Small intestine (tissue), 7 donors: ENCODE data around the gene VASN. TPM values are rescaled to one million over a fixed set of nuclear protein-coding genes. Genes with fewer than 3 reads are reported as not detected.

Experiments used
- DNase-seq, 2 donors: peaks; one replicate each; pipeline versions ENCODE4 v3.0.0 to v3.0.0-alpha.2; 2013
- FAIRE-seq: peaks from 2 replicates; lab custom pipeline; 2012; peaks lifted over from hg19 to GRCh38; lab: Jason Lieb, UNC
- H3K27ac ChIP-seq, 3 donors: one replicate each; pipeline ENCODE4 v1.5.1; 2013; ENCODE audit warnings: low read length in 2 of 3, mild to moderate bottlenecking in 2 of 3, control low read depth in 1 of 3, inconsistent platforms in 1 of 3, low read depth in 1 of 3, moderate library complexity in 1 of 3
- H3K27me3 ChIP-seq, 3 donors: one replicate each; pipeline ENCODE4 v1.6.1; 2013; ENCODE audit warnings: low read length in 3 of 3, inconsistent platforms in 1 of 3; ENCODE audit not compliant: control insufficient read depth in 3 of 3, insufficient read depth in 3 of 3
- H3K36me3 ChIP-seq, 3 donors: one replicate each; pipeline ENCODE4 v1.6.1; 2013; ENCODE audit warnings: low read length in 3 of 3, inconsistent platforms in 1 of 3, low read depth in 1 of 3, mild to moderate bottlenecking in 1 of 3, moderate library complexity in 1 of 3; ENCODE audit not compliant: control insufficient read depth in 3 of 3, insufficient read depth in 2 of 3
- H3K4me1 ChIP-seq, 3 donors: one replicate each; pipeline ENCODE4 v1.6.1; 2013; ENCODE audit warnings: low read length in 2 of 3, inconsistent platforms in 1 of 3, low read depth in 1 of 3, mild to moderate bottlenecking in 1 of 3, moderate library complexity in 1 of 3; ENCODE audit not compliant: control insufficient read depth in 3 of 3, insufficient read depth in 2 of 3
- H3K4me3 ChIP-seq, 3 donors: one replicate each; pipeline ENCODE4 v1.5.1; 2013; ENCODE audit warnings: low read length in 3 of 3, control low read depth in 1 of 3, inconsistent platforms in 1 of 3, low read depth in 1 of 3, mild to moderate bottlenecking in 1 of 3, moderate library complexity in 1 of 3
- H3K9me3 ChIP-seq, 2 donors: one replicate each; pipeline ENCODE4 v1.6.1; 2013; ENCODE audit warnings: low read depth in 1 of 2, low read length in 1 of 2; ENCODE audit not compliant: control insufficient read depth in 2 of 2, insufficient read depth in 1 of 2
- WGBS, 3 donors: extraction: QIAGEN DNeasy Blood & Tissue Kit; methylation state at CpG; one replicate each; pipeline ENCODE4 v1.1.7; 2013; 5-methylcytosine and 5-hydroxymethylcytosine counted together
- polyA plus RNA-seq, 4 donors: library from polyadenylated mRNA; stranded (reverse) in 3 of 4; unstranded in 1 of 4; fragments of 200-250 nt in 3 of 4; fragments of 120-200 nt in 1 of 4; gene quantifications; one replicate each; pipeline versions ENCODE4 v1.2.1 to v1.2.3, GENCODE V29; 2013
- donor health status: healthy with polysubstance abuse.
- donor health status: control.
- donor health status: control.
- donor health status: Bipolar disorder and iron deficiency.
- donor health status: healthy.

Gene VASN
- polyA plus RNA-seq, 4 donors = 0.45 to 11.4 (median 2.2) TPM

DNA sequence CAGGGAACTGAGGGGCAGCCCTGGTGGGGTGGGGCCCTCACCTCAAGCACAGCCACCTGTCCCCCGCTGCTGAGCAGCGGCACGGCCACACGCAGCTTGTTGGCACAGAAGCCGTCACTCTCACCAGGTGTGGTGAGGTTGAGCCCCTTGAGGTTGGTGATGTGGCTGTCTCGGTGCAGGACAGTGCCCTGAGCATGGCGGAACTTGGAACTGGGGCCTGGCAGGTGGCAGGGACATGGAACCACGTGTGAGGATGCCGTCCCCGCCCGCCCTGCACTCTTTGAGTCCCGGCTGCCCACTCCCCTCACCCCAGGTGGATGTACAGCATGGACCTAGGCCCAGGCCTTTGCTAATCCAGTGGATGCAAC lies 9.7 kb upstream of the VASN start:
- FAIRE-seq (no peak), DNase-seq (no peak)
- Histone ChIP-seq H3K9me3 (no peaks in the 10 kb centered on the region), H3K4me1 (peaks cover 0 to 3% (median 0%) of the 10 kb centered on the region in 3 donors), H3K36me3 (peaks cover 5 to 95% (median 14%) of the 10 kb centered on the region in 3 donors), H3K27ac (no peak overlapping the region), H3K27me3 (no peaks in the 10 kb centered on the region), H3K4me3 (no peak overlapping the region)
- WGBS, 3 donors = 89 to 94% (median 94%) methylated on average over 12 of the region's 12 CpGs

- peaks cover 4 to 95% (median 14%) of the 10 kb centered on the region in 3 donors for H3K36me3 ChIP-seq
- DNase-seq = no peak
- H3K4me1 ChIP-seq = peaks cover 0 to 3% (median 0%) of the 10 kb centered on the region in 3 donors
- FAIRE-seq = no peak
- WGBS, 3 donors = 88 to 89% (median 88%) methylated on average over 18 to 19 of the region's 19 CpGs
- H3K27me3 ChIP-seq = no peaks in the 10 kb centered on the region
- H3K9me3 ChIP-seq = no peaks in the 10 kb centered on the region
- no peak overlapping the region for H3K4me3 ChIP-seq
- H3K27ac ChIP-seq = no peak overlapping the region
Observed at GRCh38 chr16:4362476-4363135, 9.0 kb upstream of the VASN start.

- Histone ChIP-seq H3K9me3 (no peaks in the 10 kb centered on the region), H3K4me1 (peaks cover 0 to under 1% (median 0%) of the 10 kb centered on the region in 3 donors), H3K27me3 (no peaks in the 10 kb centered on the region), H3K27ac (no peak overlapping the region), H3K36me3 (peaks cover 1 to 90% (median 14%) of the 10 kb centered on the region in 3 donors), H3K4me3 (no peak overlapping the region)
- WGBS, 3 donors = 87 to 93% (median 91%) methylated on average over 32 to 37 of the region's 37 CpGs
- DNase-seq = no peak
- FAIRE-seq = no peak
Observed at GRCh38 chr16:4364196-4365013, 7.2 kb upstream of the VASN start.

DNA sequence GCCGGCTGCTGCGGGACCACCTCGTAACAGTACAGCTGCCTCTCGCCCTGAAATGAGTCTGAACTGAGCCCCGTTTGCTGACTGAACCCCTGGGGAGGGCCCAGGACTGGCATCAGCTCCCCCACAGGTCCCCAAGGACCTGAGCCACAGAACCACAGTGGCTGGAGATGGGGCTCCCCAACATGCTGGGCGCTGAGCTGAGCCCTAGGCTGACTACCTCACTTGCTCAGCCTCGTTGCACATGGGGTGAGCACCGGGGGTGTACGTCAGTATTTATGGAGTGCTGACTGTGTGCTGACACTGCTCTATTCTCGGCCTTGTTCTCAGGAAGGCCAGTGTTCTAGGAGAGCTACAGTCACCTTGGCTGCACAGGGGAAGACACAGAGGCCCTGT lies 6.6 kb upstream of the VASN start:
- 91 to 99% (median 96%) methylated on average over 9 to 10 of the region's 10 CpGs for WGBS, 3 donors
- H3K4me1 ChIP-seq = no peaks in the 10 kb centered on the region
- no peak for FAIRE-seq

DNA sequence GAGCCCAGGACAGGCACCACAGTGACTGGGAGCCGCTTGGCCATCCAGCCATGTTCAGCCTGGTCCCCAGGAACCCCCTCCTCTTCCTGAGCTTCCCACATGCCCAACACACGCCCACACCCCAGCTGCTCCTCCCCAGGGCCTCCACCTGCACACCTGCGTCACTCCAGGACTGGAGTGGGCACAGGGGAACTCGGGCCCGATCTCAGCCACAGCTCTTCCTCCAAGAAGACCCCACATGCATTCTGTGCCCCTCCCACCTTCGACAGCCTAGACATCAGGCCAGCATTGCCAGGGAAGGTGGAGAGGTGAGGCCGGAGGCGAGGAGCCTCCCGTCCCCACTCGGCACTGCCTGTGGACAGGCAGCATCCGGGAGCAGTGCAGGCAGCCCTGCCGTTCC lies 6.0 kb upstream of the VASN start:
- FAIRE-seq (no peak), DNase-seq (no peak)
- H3K27ac ChIP-seq = no peak overlapping the region
- no peak overlapping the region for H3K4me3 ChIP-seq
- 94 to 97% (median 96%) methylated on average over 12 of the region's 12 CpGs for WGBS, 3 donors
- no peaks in the 10 kb centered on the region for H3K27me3 ChIP-seq
- H3K4me1 ChIP-seq = no peaks in the 10 kb centered on the region
- H3K36me3 ChIP-seq = peaks cover 0 to 87% (median 14%) of the 10 kb centered on the region in 3 donors
- H3K9me3 ChIP-seq = no peaks in the 10 kb centered on the region

More for the DNA sequence above, 6.6 kb upstream of the VASN start:
- Histone ChIP-seq H3K9me3 (no peaks in the 10 kb centered on the region), H3K4me3 (no peak overlapping the region), H3K36me3 (peaks cover 0 to 91% (median 14%) of the 10 kb centered on the region in 3 donors), H3K27ac (no peak overlapping the region), H3K27me3 (no peaks in the 10 kb centered on the region)
- DNase-seq = no peak

GRCh38 chr16:4366016-4366415 lies 5.6 kb upstream of the VASN start:
- H3K27me3 ChIP-seq = no peaks in the 10 kb centered on the region
- H3K36me3 ChIP-seq = peaks cover 0 to 83% (median 14%) of the 10 kb centered on the region in 3 donors
- no peak for DNase-seq
- WGBS, 3 donors = 94 to 96% (median 95%) methylated on average over 10 to 13 of the region's 13 CpGs
- no peak for FAIRE-seq
- H3K9me3 ChIP-seq = no peaks in the 10 kb centered on the region
- peaks cover 0 to under 1% (median 0%) of the 10 kb centered on the region in 3 donors for H3K4me1 ChIP-seq
- H3K27ac ChIP-seq = no peak overlapping the region
- H3K4me3 ChIP-seq = no peak overlapping the region

DNA sequence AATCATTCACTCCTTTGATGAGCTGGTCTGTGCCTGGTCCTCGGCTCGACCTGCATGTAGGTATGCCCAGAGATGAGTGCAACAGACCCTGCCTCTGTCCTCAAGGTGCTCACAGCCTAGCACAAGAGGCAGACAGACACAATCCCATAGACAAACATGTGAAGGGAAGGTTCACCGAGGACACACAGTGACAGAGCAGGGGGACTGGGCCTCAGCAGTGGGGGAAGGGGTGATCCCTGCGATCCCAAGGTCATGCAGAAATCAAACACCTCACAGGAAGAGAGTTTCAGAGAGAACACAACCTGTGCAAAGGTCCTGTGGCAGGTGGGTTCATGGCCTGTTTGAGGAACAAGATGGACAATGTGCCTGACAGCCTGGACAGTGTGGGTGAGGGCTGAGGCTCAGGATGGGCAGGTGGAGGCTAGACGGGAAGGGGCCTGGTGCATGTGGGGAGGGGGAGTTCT lies 4.2 kb upstream of the VASN start:
- no peak overlapping the region for H3K4me3 ChIP-seq
- peaks cover 3 to 10% (median 5%) of the 10 kb centered on the region in 3 donors for H3K4me1 ChIP-seq
- H3K27ac ChIP-seq = no peak overlapping the region
- FAIRE-seq (no peak), DNase-seq (no peak)
- peaks cover 0 to 69% (median 13%) of the 10 kb centered on the region in 3 donors for H3K36me3 ChIP-seq
- no peaks in the 10 kb centered on the region for H3K9me3 ChIP-seq
- H3K27me3 ChIP-seq = no peaks in the 10 kb centered on the region
- 90 to 96% (median 93%) methylated on average over 5 of the region's 5 CpGs for WGBS, 3 donors

DNA sequence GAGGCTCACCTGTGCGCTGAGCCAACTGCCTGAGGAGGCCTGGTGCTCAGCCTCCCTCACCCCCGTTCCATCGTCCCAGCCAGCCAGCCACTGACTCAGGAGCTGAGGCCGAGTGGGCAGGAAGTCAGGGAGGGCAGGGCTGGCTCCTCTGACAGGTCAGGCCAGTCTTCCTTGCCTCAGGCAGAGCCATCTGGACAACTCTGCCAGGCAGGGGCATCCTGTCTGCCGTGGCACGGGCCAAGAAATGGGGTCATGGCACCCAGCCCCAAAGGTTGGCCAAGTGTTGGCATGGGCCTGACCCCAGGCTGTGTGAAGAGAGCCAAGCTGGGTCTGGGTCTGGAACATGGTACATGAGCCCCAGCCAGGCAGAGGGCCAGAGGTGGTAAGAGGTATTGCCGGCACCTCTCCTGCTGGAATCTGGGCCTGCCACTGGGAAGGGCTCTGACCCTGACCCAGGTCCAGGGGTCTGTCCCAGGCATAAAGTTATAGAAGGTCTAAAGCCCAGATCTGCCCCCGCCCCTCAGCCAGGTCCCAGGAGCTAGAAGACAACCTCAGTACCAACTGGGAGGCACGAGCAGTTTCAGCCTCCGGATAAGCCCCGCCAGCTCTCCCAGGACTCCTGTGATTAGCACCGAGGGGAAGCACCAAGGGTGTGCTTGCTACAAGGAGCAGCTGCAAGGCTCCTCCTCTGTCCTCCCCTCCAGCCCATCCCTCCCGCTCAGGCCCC lies 2.5 kb upstream of the VASN start:
- DNase-seq = no peak

More for the DNA sequence above, 2.5 kb upstream of the VASN start:
- Histone ChIP-seq H3K27me3 (no peaks in the 10 kb centered on the region), H3K27ac (peak overlapping the region in 1 of 3 donors; percentile 40), H3K9me3 (no peaks in the 10 kb centered on the region), H3K4me3 (no peak overlapping the region), H3K4me1 (peaks cover 4 to 26% (median 5%) of the 10 kb centered on the region in 3 donors), H3K36me3 (peaks cover 0 to 57% (median 7%) of the 10 kb centered on the region in 3 donors)
- no peak for FAIRE-seq
- WGBS, 3 donors = 88 to 95% (median 91%) methylated on average over 12 to 13 of the region's 13 CpGs
